ENCODE measurements around the gene IZUMO2.
A peak's percentile ranks its signal among the peaks of the same experiment; 100 is the strongest.
"Not testable (repeated sequence)": the region's sequence is repeated elsewhere in the genome, so short reads cannot be mapped to it uniquely, and the experiment has no call there.

The IZUMO2 gene

GRCh38 chr19:50184196-50184595, 21.1 kb upstream of the IZUMO2 start:
- DNase-seq (ENCODE audit: low spot score): no peak

DNA sequence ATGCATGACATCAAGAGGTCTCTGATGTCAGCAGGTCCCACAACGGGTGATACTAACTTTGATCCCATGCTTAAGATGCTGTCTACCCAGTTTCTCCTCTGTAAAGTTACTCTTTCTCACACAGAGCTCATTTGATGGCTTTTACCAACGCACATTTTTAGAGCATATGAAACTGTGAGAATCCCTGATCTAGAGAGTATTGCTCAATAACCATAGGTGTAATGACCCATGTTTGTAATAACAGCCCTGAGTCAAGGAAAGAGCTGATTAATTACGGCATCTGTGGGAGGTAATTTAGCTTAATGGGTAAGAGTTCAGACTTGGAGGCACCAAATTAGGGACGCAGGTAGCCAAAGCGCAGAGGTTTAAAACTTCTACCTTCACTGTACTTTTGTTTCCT, 18.0 kb upstream of the IZUMO2 start:
- DNase-seq (ENCODE audit: low spot score): no peak

DNA sequence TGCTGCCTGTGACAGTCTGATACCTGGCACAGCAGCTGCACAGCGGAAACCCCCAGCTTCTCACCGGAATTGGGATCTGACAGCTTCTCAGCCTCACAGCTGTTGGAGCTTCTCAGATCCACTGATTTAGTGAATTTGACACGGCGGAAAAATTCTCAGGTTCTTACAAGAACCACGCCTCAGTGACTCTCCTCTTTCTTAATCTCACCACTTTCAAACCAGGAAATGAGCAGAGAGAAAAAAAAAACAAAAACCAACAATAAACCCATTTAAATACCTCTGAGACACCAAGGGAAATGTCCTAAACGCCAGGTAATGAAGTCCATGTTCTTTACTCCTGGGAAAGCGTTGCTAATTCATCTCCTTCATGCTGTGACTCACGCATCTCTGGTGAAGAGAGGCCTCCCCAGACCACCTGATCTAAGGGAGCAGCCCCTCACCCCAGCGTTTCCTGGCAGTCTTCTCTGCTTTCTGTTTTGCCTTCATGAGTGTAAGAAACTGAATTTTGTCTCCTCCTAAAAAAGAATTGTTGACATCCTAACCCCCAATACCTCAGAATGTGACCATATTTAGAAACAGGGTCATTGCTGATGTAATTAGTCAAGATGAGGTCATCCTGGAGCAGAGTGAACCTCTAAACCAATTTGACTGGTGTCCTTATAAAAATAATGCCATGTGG, 15.9 kb upstream of the IZUMO2 start:
- DNase-seq (ENCODE audit: low spot score): peak; percentile 82

GRCh38 chr19:50178320-50178719, 15.2 kb upstream of the IZUMO2 start:
- no peak for DNase-seq (ENCODE audit: low spot score)

DNA sequence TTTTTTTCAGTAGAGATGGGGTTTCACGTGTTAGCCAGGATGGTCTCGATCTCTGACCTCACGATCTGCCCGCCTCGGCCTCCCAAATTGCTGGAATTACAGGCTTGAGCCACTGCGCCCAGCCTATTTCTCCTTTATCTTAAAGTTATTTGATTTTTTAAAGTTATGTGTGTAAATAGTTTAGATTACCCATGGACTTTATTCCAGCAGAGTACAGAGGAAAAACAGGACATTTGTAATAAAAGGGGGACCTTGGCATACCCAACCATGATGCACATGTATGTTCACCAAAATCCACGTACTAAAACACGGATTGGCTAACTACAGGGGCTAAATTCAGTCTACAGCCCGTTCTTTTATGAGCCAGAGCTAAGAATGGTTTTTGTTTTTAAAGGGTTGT, 13.7 kb upstream of the IZUMO2 start:
- no peak for DNase-seq (ENCODE audit: low spot score)

- no peak for DNase-seq (ENCODE audit: low spot score)
Measured at GRCh38 chr19:50175924-50176323, 12.8 kb upstream of the IZUMO2 start.

DNA sequence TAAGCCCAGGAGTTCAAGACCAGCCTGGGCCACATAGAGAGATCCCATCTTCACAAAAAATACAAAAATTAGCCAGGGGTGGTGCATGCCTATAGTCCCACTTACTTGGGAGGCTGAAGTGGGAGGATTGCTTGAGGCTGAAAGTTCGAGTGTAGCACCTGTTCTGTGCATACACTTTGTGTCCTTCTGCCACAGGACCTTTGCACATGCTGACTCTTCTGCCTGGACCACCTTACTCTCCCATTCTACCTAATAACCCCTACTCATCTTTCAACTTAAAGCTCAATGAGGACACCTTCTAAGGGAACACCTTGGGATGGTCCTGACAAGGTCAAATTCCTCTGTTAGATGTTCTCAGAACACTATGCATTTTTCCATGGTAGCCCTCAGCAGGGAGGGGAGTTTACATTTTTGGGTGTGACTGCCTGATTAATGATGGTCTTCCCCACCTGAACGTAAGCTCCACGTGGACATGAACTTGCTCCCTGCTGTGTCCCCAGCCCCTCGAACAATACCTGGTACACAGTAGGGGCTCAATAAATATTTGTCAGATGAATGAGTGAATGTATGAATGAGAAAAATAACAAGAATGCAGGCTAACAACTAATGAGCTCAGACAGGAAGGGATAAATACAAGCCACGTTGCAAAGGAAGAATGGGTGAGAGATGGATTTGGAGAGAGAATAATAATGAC, 11.2 kb upstream of the IZUMO2 start:
- no peak for DNase-seq (ENCODE audit: low spot score)

DNA sequence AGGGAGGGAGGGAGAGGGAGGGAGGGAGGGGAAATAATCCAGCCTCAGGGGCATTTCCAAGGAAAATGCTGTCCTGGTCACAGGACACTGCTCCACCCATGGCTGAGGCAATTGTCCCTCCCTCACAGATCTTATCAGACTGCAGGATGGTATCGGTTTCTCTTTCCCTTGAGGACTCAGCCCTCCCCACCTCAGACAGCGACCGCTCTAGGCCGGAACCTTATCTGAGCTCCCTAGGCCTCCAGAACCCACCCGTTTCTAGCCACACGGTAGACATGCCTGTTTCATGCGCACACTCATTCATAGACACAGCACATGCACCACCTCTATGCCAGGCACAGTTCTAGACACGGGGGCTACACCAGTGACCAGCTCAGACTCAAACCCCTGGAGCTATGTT, 10.0 kb upstream of the IZUMO2 start:
- DNase-seq (ENCODE audit: low spot score): peak; percentile 38

GRCh38 chr19:50172726-50173125, 9.6 kb upstream of the IZUMO2 start:
- DNase-seq (ENCODE audit: low spot score): no peak

- DNase-seq (ENCODE audit: low spot score): peak; percentile 45
Measured at GRCh38 chr19:50171752-50172151, 8.7 kb upstream of the IZUMO2 start.

GRCh38 chr19:50167314-50167721, 4.2 kb upstream of the IZUMO2 start:
- peak; percentile 72 for DNase-seq (ENCODE audit: low spot score)

- DNase-seq (ENCODE audit: low spot score): no peak
Measured at GRCh38 chr19:50159078-50159477, 4.0 kb downstream of the IZUMO2 start.

- no peak for DNase-seq (ENCODE audit: low spot score)
Measured at GRCh38 chr19:50158577-50158976, 4.5 kb downstream of the IZUMO2 start.

DNA sequence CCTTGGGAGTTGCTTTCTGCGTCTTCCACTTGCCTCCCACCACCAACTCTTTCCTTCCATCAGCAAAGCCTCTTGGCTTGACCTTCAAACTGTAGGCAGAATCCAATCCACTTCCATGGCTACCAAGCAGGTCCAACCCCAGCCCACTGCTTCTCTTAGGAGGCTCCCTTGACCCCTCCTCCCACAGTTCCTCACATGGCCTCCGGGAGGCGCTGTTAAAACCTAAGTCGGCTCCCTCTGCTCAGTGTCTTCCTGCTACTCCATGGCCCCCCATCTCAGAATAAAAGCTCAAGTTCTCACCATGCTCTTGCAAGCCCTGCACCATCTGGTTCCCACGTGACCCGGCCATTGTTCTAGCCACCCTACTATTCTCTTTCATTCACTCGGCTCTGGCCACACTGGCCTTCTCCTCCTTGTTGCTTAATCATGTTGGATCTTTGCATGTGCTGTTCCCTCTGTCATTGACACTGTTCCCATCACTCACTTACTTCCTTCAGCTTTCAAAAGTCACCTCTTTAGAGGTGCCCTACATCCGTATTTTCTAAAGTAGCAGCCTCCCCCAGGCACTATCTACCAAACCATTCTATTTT, 7.5 kb downstream of the IZUMO2 start:
- DNase-seq (ENCODE audit: low spot score): no peak

DNA sequence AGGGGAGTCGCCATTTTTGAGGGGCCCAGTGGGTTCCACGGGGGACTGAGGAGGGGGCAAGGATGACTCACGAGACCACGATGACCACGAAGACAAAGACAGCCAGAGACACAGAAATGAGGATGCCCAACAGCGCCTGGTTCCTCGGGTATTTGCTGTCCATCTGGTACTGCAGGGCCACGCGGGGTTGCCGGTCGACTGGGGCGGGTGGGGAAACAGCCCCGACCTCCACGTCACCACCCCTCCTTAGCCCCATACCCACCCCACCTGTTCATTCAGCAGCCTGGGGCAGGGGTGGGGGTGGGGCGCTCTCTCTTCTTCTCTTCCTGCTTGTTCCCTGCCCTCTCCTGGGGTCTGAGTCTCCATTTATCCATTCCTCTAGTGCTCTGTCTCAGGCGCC, 8.6 kb downstream of the IZUMO2 start:
- no peak for DNase-seq (ENCODE audit: low spot score)

DNA sequence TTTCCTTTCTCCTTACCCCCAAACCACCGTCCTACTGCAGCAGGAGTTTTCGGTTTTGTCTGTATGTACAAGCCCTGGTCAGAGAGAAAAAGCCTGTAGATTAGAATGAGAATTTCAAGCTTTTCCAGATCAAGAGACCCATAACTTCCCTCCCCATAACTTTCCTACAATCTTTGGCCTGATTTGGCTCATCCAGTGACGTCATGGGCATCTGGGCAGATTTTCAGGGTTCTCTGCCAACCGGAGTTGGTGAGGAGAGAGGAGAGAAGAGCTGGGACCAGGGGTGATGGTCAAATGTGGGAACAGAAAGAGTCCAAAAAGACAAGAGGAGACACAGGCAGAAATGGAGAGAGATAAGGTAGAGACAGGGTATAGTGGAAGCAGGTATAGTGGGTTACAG, 10.5 kb downstream of the IZUMO2 start:
- DNase-seq (ENCODE audit: low spot score): no peak

- no peak for DNase-seq (ENCODE audit: low spot score)
Measured at GRCh38 chr19:50148528-50148927, 14.6 kb downstream of the IZUMO2 start.

GRCh38 chr19:50147462-50148423, 15.3 kb downstream of the IZUMO2 start:
- peak; percentile 87 for DNase-seq (ENCODE audit: low spot score)

DNA sequence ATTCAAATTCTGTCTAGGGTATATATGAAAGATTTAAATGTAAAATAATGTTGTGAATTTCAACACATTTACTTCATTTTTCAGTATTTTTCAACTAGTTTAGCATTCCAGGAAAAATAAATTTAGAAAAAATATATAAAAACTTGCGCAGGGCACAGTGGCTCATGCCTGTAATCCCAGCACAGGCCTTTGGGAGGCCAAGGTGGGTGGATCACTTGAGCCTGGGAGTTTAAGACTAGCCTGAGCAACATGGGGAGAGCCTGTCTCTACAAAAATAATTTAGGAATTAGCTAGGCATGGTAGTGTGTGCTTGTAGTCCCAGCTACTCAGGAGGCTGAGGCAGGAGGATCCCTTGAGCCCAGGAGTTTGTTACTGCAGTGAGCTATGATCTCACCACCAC, 21.2 kb downstream of the IZUMO2 start:
- not testable (repeated sequence) for DNase-seq (ENCODE audit: low spot score)

DNA sequence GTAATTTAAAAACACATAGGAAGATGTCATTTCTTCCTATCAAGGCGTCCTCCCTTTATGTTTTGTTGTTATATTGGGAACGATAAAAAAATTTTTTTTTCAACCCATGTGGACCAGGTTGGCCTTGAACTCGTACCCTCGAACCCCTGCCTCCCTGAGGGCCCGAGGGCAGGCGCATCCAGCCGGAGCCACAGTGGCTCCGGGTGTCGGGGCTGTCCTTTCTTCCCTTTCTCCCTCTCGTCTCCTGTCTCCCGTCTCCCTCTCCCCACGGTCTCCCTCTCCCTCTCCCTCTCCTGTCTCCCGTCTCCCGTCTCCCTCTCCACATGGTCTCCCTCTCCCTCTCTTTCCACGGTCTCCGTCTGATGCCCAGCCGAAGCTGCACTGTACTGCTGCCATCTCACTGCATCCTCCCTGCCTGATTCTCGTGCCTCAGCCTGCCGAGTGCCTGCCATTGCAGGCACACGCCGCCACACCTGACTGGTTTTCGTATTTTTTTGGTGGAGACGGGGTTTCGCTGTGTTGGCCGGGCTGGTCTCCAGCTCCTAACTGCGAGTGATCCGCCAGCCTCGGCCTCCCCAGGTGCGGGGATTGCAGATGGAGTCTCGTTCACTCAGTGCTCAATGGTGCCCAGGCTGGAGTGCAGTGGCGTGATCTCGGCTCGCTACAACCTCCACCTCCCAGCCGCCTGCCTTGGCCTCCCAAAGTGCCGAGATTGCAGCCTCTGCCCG, 22.8 kb downstream of the IZUMO2 start:
- DNase-seq (ENCODE audit: low spot score): not testable (repeated sequence)

DNA sequence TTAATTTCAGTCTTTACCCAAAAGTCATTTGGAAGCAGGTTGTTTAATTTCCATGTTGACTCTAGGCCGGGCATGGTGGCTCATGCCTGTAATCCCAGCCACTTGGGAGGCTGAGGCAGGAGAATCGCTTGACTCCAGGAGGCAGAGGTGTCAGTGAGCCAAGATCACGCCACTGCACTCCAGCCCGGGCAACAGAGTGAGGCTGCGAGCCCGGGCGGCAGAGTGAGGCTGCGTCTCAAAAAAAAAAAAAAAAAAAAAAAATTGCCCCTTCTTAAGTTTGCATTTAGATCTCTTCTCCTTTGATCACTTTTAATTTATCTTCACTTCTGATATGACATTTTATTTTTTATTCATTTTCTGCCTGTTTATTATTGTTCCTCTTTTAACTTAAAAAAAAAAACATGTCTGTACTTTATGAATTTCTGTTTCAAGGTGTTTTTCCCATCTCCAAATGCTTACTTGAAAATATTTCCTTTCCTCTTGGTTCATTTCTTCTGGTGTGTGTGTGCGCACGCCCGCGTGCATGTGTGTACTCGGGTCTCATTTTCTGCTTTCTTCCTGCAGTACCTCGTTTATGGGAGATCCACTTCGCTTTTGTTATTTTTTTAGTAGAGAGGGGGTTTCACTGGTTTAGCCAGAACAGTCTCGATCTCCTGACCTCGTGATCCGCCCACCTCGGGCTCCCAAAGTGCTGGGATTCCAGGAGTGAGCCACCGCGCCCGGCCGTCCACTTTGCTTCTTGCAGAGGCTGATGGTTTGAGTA, 26.3 kb downstream of the IZUMO2 start:
- not testable (repeated sequence) for DNase-seq (ENCODE audit: low spot score)
